GM18498 (cell line): Measurements from ENCODE around the gene SAP30L.

ENCODE experiments used
- ATAC-seq: cut with Tn5 transposase; IDR thresholded peaks from one replicate; pipeline ENCODE4 v1.9.1; 2021; ENCODE audit warnings: mild to moderate bottlenecking, moderate library complexity; ENCODE audit not compliant: unreplicated experiment

SAP30L gene

DNA sequence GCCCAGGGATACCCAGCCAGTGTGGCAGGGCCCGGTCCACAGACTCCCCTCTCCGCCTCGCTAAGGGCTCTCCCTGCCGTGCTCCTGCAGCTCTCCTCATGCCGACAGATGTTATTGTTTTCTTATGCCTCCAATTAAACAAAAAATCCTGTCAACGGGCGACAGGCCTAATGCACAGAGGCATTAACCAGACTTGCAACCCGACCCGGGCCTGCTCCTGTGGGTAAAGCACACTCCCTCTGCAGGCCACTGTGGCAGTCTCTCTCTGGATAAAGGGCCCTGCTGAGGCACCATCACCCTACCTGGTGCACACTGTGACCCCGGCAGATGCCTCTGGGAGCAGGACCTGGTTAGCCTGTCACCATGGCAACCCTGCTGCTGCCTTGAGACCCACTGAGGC lies 59.8 kb downstream of the SAP30L start:
- no peak for ATAC-seq

DNA sequence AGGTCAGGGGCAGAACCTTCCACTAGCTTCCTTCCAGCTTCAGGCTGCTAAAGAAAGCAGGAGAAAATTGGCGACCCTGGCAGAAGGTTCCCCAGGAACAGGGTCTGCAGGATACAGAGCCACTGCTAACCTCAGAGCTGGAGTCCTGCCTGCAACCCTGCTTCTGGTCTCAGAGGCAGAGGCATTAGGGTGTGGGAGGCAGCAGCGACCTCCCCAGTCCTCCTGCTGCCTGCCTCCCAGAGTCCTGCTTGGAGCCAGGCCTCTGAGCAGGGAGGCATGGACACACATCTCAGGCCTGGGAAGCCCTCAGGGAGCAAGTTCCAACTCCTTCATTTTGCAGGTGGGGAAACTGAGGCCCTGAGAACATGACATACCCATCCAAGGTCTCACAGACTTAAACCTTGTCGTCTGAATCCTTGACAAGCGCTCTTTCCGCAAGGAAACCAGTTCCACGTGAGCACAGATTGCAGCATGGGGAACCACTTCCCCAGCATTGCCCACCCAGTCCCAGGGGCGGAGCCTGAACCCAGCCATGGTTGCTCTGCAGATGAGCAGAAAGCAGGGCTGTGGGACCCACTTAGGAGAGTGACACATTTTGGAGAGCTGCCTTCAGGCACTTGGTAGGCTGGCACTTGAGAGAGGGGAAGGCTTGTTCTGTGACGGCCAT lies 60.4 kb downstream of the SAP30L start:
- ATAC-seq: no peak

DNA sequence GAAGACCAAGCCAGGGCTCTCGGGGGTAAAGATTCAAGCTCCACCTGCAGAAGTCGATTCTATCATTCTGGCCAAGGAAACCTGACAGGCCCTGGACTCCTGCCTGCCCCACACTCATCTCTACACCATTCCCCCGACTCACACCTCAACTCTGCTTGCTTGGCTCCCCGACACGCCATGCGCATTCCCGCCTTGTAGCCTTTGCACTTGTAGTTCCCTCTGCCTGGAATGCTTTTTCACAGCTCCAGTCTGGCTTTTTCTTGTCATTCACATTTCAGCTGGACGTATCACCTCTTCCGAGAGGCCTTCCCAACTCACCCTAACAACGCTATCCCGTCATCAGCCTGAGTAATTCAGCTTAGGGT lies 60.9 kb downstream of the SAP30L start:
- no peak for ATAC-seq

DNA sequence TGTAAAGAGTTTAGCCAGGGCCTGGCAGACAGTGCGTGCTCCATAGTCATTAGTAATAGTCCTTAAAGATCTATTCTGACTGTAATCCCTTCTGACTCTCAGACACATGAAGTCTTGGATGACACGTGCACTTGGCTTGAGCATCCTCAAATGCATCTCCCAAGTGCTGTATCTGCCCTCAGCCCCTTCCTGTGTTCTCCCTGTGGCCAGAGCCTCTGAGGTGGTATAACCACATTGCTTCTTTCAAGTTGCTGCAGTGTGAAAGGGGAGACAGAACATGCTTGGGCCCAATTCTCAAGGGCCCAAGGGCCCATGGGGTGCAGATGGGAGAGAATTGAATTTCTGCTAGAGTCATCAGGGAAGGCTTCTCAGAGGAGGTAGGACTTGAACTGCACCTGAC lies 62.3 kb downstream of the SAP30L start:
- no peak for ATAC-seq

DNA sequence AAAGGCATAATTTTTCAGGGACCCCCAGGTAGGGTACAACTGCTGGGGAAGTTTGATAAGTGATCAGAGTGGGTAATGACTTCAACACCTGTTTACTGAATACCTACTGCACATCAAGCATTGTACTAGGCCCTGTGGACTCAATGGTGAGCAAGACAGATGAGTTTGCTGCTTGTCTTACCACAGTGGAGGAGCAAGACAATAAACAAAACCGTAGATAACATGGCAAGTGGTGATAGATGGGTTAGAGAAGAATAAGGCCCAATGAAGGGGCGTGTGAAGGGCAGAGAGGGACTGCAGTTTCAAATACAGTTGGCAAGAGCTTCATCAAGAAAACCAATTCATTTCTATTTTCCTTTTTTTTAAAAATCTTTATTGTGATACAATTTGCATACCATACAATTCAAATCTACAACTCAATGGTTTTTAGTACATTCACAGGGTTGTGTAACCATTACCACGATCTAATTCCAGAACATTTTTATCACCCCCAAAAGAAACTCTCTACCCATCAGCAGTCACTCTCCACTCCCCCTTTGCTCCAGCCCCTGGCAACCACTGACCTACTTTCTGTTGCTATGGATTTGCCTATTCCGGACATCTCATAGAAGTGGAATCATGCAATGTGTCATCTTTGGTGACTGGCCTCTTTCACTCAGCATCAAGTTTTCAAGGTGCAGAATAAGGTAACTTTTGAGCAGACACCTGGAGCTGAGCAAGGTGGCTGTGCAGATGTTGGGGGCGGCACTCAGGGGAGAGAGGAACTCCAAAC lies 64.2 kb downstream of the SAP30L start:
- ATAC-seq: no peak
